Neural progenitor cell (in vitro differentiated cells): Measurements from ENCODE around the gene PTPRC.

Experiments used
- EZH2phosphoT487 ChIP-seq: fragments of 200-600 bp; sonication (generic); IDR thresholded peaks from 2 replicates; pipeline ENCODE4 v1.6.1; 2017; ENCODE audit warnings: antibody characterized with exemption
- TF ChIP-seq, protein P1 (sequence below): fragments of 200-600 bp; sonication (generic); IDR thresholded peaks from 2 replicates; pipeline ENCODE4 v1.5.1; 2017; ENCODE audit warnings: antibody characterized with exemption, mild to moderate bottlenecking

DNA sequence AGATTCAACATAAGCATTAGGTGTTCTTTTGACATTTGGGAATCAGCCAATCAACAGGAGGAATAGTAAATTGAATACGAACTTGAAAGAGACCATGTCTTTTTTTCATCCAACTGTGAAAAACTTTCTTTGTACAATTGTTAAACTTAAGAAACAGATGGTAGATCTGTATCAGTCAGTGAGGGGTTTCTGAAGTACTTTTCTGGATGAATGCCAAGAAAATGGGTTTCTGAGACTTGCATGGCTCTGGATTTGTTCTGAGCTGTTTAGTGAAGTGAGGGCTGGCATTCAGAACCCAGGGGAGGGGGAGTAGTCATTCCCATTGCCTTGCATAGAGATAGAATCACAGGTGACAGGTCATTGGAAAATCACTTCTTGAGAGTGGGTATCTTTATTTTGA lies 37.4 kb downstream of the PTPRC start:
- TF ChIP-seq, protein P1, sequence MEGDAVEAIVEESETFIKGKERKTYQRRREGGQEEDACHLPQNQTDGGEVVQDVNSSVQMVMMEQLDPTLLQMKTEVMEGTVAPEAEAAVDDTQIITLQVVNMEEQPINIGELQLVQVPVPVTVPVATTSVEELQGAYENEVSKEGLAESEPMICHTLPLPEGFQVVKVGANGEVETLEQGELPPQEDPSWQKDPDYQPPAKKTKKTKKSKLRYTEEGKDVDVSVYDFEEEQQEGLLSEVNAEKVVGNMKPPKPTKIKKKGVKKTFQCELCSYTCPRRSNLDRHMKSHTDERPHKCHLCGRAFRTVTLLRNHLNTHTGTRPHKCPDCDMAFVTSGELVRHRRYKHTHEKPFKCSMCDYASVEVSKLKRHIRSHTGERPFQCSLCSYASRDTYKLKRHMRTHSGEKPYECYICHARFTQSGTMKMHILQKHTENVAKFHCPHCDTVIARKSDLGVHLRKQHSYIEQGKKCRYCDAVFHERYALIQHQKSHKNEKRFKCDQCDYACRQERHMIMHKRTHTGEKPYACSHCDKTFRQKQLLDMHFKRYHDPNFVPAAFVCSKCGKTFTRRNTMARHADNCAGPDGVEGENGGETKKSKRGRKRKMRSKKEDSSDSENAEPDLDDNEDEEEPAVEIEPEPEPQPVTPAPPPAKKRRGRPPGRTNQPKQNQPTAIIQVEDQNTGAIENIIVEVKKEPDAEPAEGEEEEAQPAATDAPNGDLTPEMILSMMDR: no peak
- no peak for TF ChIP-seq EZH2phosphoT487
